Stimulated activated CD4-positive, alpha-beta T cell treated with anti-CD3 and anti-CD28 coated beads, TNF-alpha, amount 100 ng/mL, for 1 hour (primary cell): Measurements from ENCODE around the gene PIGBOS1.

ENCODE experiments used
- DNase-seq, 3 donors: peaks; one replicate each; pipeline ENCODE4 v3.0.0-alpha.2; 2020; ENCODE audit warnings: low read depth in 3 of 3, low spot score in 1 of 3

PIGBOS1 gene

DNA sequence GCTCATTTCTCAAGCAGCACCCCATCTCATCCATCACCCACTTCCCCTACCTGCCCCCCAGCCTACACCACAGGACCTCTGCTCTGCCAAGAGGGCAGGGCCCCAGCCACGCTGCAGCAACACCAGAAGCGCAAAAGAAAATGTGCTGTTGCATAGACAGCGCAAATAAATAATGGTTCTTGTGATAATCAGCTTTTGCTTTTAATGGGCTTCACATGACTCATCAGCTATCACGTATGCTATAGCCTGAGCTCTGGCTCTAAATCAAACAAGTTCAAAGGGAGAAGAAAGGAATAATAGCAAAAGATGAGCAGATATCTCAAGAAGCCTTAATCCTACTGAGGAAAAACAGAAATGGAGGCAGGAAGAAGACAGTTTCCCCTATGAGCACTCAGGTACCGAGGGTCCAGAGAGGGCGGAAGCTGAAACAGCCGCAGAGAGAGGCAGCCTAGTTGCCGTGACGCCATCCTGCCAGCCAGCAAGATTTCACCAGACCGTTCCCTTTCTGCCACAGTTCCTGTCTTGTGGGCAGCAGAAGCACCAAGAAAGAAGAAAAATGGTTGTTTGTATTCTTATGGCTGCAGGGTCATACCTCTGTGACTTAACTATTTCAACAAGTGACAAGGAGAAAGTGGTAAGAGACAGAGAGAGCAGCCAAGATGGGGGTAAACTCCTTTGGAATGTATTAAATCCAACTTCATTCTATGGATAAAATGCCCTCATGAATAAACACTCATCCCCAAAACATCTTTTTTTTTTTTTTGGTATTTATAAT lies 51.3 kb downstream of the PIGBOS1 start:
- peak in 1 of 3 donors; percentile 21 for DNase-seq
